GM19324 (cell line): Measurements from ENCODE around the gene CHIT1.

Source experiments
- ATAC-seq: cut with Tn5 transposase; IDR thresholded peaks from one replicate; pipeline ENCODE4 v1.9.1; 2021; ENCODE audit warnings: mild to moderate bottlenecking, moderate library complexity; ENCODE audit not compliant: unreplicated experiment, low FRiP score

Gene CHIT1

DNA sequence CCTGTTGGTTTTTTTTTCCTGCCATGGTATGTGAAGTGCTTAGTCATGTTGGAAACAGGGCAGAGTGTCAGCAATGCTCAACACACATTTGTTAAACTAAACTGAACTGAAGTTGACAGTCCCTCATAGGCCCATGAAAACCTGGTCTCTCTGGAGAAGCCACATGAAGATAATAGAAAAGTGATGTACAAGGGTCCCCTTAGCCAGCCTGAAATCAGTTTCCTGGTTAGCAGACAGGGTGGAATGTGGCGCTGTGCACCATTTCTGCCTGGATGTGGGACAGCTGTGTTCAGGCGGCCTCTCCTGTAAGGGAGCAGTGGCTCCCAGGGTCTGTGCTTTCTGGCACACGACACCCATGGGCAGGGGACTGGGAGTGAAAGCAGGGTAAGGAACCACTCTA is 33.1 kb downstream of the CHIT1 start:
- ATAC-seq = no peak

- ATAC-seq = no peak
Observed at GRCh38 chr1:203190949-203191348, 38.5 kb downstream of the CHIT1 start.

DNA sequence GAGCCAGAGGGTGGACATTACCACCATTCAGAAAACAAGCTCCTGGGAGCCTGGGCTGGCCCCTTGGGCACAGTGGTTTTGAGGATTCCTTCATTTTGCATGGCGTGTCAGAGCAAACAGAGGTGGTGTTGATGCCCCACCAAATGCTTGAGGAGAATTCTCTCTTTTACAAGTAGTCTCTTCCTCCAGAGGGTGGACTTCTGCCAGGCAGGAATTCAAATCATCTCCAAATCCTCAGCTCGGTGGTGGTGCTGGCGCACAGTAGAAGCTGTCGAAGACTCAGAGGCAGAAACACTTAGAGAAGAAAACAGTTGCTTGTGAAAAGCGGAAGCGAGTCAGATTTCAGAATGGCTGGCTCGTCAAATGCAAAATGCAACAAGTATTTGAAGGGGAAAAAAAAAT is 39.5 kb downstream of the CHIT1 start:
- ATAC-seq = no peak

DNA sequence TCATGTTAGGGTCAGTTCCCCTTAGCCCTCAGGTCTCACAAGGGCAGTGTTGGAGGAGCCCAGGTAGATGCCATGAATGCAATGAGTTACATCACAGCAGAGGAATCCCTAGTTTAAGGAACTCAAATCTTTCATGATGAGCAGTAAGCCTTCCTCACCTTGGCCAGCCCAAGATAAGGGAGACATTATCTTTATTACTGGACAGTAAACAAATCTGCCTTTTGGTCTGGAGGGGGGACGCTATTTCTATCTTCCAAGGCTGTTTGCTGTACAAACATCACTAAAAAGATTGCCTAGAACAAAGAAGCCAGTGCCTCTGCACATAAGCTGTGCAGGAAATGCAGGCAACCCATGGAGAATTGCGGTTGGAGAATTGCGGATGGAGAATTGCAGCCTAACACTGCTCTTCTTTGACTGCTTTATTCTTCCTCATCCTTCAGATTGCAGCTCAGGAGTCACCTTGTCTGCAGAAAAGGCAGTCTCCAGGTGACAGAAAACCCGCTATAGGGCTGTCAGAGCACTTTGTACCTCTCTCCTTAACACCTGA is 40.7 kb downstream of the CHIT1 start:
- no peak for ATAC-seq

- no peak for ATAC-seq
Observed at GRCh38 chr1:203187689-203188264, 41.7 kb downstream of the CHIT1 start.

DNA sequence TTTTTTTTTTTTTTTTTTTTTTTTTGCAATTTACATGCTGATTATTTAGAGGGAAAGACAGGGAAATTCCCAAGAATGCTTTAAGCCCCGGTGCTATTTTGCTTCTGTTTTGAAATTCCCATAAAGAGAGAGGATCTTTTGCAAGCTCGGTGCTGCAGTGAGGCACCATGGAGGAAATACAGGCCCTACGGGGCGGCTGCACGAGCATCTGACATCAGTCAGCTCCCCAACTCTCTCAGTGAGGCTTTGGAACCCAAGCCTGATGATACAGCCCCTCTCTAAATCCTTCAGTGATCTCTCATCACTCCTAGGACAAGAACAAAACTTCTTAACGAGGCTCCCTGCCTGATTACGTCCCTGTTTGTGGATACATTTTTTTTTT is 42.2 kb downstream of the CHIT1 start:
- no peak for ATAC-seq

DNA sequence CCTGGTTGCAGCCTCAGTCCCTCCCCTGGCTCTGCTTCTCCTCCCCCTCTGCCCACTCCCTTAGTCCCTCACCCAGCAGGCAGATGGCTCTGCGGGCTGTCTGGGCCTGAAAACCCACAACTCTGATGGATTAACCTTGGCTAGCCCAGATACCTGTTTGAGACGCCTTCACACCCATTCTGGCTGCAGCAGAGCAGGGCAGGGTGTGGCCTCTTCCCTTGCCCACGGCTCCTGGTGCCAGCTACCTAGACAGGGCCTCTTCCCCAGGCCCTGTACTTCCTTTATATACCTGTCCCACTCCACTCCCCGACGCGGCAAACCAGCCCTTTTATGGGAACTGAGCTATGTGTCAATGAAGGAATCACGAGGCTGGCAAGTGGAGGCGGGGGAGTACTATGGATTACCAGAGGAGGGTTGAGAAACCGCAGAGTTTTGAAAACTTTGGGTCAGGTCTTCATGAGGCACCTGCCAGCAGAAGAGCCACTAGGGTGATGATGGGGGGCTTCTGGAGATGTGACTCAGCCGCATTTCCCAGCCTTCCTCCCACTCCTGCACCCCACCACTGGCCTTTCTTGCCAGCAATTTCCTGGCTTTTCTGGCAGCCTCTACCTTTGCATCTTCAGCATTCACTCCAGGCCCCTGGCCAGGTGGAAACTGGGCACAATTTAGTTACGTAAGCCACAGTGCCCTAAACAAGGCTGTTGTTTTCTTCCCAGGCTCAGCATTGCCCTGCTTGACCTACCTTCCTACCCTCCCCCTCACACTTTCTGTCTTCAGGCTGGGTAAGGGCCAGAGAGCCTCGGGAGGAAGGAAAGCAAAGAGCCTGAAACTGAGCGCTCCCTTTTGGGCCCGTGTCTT is 42.8 kb downstream of the CHIT1 start, which contains the start of gene CHI3L1:
TSS of gene CHI3L1 (minus strand) at position 259 of the 858 bp plus-strand sequence. CDS start at position 178, 81 bp downstream.
- ATAC-seq = no peak

- ATAC-seq = no peak
Observed at GRCh38 chr1:203186091-203186445, 43.4 kb downstream of the CHIT1 start.

GRCh38 chr1:203185585-203185984 is 43.9 kb downstream of the CHIT1 start:
- ATAC-seq = no peak

DNA sequence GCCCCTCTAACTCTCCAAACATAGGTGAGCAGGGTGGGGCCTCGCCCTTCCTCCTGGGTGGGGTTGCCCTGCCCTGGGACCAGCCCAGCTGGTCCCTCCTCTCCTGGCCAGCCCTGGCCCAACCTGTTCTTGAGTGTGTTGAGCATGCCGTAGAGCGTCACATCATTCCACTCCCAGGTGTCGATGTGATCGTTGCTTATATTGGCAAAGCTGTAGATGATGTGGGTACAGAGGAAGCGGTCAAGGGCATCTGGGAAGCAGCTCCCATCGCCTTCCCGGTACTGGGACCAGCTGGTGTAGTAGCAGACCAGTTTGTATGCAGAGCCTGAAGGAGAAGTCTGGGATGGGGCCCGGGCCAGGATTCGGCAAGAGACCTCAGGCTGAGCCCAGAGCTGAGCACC is 44.4 kb downstream of the CHIT1 start:
- no peak for ATAC-seq

- ATAC-seq = no peak
Observed at GRCh38 chr1:203184467-203184866, 45.0 kb downstream of the CHIT1 start.

GRCh38 chr1:203183828-203184227 is 45.6 kb downstream of the CHIT1 start:
- no peak for ATAC-seq

- ATAC-seq = no peak
Observed at GRCh38 chr1:203182387-203182953, 47.0 kb downstream of the CHIT1 start.

DNA sequence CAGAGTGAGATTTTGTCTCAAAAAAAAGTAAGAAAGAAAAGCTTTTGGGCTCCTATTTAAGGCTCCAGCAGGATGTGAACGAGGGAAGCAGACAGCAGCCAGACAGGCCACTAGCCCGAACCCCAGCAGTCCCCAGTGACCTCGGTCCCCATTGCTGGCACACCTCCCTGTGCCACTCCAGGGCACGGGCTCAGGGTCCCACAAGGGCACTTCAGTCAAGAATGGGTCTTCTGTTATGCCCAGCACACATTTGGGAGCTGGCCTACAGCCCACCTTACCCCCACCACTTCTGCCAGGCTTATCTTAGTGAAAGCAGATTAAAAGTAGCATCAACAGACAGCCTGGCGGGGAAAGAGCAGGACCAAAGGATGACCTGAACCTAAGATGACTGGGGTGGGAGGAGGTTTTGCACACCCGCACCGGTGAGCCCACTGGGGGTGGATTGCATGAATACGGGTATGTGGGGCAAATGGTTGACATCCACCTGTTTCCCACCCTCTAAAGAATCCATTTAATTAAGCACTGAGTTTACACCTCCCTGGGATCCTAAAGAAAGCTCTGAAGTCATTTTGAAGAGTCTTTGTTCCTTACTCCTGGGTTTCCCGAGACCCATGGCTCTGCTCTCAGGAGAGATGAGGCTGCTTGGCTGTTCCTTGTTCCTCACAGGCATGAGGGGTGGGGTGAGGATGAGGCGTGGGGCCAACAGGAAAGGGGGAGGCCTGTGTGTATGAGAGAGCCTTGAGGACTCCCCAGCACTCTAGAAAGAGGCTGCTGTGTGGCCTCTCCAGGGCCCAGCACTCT is 47.7 kb downstream of the CHIT1 start:
- ATAC-seq = no peak

- no peak for ATAC-seq
Observed at GRCh38 chr1:203180611-203181330, 48.7 kb downstream of the CHIT1 start.

- ATAC-seq = no peak
Observed at GRCh38 chr1:203179667-203180005, 49.8 kb downstream of the CHIT1 start.

DNA sequence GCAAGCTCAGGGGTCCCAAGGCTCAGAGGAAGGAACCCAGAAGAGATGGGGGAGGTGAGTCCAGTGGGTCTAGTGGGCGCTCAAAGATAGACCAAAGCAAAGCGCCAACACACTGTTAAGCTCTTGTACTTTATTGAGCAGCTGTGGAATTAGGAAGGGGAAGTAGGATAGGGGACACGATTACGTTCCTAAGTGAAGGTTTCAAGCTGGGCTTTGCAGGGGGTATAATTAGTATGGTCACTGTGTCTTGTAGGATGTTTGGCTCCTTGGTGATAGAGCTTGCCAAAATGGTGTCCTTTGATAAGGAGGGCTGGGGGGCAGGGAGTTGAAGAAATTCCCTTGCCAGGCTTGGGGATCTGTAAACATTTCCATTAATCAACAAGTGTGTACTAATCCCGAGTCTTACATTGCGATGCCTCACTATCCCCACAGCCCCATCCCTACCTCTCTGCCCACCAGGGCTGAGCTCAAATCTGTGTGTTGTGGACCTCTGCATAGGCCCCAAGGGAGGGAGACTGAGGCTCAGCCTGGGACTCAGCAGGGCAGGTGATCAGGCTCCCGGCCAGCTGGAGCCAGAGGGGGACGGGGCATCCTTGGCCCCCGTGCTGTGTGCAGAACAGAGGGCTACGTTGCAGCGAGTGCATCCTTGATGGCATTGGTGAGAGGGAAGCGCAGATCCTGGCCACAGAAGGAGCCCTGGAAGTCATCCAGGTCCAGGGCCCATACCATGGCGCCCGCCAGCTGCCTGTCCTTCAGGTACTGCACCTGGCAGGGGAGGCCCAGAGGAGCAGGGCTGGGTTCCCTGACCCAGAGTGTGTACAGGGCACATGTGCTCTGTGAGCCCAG is 50.4 kb downstream of the CHIT1 start:
- no peak for ATAC-seq

DNA sequence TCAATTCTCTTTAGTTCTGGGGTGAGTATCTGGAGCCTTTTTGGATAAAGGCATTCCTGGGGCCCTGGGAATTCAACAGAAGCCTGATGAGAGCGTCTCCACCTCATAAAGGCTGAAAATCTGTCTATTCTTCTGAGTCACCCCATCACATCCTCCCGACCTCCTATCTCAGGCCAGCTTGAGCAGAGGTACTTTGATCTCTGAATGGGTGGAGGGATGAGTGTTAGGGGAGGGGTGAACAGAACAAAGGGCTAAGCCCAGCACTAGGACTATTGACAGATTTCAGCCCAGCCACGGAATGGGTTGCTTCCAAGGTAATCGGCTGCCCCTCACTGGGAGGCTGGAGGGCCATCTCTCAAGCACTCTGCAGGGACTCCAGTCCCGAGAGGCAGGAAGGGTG is 51.4 kb downstream of the CHIT1 start:
- ATAC-seq = no peak

DNA sequence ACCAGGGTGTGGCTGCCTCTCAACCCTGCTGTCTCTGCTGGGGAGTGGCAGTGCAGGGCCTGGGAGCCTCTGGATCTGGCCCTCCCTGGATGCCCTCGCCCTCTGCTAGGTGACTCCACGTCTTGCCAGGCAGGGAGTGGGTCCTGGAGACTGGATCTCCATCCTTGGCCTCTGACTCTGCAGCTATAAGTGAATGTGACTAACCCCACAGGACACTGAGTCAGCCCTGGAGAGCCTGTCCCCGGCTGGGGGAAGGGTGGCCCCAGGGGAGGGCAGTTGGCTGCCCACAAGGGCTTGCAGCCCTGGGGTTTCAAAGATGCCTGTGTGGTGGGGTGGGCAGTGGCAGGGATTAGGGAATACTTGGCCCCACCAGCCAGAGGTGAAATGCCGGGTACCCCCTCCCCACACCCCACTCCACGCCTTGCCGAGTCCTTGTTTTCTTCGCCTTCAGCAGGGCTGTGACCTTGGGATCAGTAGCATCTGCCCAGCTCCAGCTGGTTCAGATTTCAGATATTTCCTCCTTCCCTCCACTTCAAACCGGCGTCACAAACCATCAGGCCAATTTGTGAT is 51.9 kb downstream of the CHIT1 start:
- ATAC-seq = no peak
